Activated T-cell treated with anti-CD3 and anti-CD28 coated beads for 4 hours (primary cell): ENCODE measurements around the gene NACC2.

ENCODE experiments used
- DNase-seq: peaks from one replicate; pipeline ENCODE4 v3.0.0-alpha.2; 2020

Gene NACC2, protein sequence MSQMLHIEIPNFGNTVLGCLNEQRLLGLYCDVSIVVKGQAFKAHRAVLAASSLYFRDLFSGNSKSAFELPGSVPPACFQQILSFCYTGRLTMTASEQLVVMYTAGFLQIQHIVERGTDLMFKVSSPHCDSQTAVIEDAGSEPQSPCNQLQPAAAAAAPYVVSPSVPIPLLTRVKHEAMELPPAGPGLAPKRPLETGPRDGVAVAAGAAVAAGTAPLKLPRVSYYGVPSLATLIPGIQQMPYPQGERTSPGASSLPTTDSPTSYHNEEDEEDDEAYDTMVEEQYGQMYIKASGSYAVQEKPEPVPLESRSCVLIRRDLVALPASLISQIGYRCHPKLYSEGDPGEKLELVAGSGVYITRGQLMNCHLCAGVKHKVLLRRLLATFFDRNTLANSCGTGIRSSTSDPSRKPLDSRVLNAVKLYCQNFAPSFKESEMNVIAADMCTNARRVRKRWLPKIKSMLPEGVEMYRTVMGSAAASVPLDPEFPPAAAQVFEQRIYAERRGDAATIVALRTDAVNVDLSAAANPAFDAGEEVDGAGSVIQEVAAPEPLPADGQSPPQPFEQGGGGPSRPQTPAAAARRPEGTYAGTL

GRCh38 chr9:136095070-136096058, at the start of gene NACC2:
NACC2 (minus strand) TSS chr9:136095289; CDS start chr9:136050521, 44,768 bp downstream.
- no peak for DNase-seq

DNA sequence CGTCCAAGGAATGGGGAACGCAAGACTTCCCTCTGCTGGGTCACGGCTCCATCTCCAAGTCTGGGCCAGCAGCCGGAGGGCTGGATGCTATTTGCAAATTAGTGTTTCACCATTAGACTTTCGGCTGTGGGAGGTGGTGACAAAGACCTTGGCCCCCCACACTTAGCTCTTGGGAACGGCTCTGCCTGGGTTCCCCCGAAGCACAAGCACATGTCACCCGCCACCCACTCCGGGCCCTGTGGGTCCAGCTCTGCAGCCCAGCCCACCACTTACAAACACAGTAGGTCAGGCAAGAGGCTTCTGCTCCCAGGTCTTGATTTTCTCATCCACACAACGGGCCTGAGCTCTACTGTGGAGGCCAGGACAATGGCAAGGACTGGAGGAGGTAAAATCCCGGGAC, 49.4 kb upstream of the NACC2 start:
- DNase-seq = no peak

GRCh38 chr9:136143215-136144001, 48.3 kb upstream of the NACC2 start:
- no peak for DNase-seq

- DNase-seq = no peak
Measured at GRCh38 chr9:136142859-136143214, 47.7 kb upstream of the NACC2 start.

DNA sequence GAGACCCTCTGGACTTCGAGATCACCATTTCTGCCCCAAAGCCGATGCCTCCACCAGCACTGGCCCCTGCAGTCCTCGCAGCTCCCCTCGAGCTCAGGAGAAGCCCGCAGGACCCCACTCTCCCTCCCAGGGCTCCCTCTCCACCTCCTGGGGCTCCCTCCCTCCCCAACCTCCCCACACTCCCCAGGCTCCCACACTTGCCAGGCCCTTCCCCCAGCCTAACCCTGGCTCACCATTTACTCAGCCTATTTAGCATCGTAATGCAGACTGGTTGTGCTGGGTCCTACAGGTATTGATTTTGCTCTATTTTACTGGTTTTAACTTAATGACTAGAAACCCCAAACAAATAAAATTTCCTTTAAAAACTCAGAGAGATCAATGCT, 47.3 kb upstream of the NACC2 start:
- no peak for DNase-seq

- no peak for DNase-seq
Measured at GRCh38 chr9:136141682-136142413, 46.8 kb upstream of the NACC2 start.

DNA sequence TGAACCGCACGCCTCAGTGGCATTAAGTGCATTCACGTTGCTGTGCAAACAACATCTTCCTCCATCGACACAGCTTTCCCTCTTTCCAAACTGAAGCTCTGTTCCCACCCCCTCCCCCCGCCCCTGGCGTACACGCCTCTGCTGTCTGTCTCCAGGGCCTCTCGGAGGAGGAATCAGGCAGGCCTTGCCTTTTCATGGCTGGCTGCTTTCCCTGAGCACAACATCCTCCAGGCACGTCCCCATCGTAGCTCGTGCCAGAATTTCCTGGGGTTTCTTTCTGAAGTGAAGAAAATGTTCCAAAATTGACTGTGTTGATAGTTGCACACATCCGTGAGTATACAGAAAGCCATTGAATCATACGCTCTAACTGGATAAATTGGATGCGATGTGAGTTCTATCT, 45.9 kb upstream of the NACC2 start:
- DNase-seq = no peak

GRCh38 chr9:136140046-136140445, 45.0 kb upstream of the NACC2 start:
- no peak for DNase-seq

DNA sequence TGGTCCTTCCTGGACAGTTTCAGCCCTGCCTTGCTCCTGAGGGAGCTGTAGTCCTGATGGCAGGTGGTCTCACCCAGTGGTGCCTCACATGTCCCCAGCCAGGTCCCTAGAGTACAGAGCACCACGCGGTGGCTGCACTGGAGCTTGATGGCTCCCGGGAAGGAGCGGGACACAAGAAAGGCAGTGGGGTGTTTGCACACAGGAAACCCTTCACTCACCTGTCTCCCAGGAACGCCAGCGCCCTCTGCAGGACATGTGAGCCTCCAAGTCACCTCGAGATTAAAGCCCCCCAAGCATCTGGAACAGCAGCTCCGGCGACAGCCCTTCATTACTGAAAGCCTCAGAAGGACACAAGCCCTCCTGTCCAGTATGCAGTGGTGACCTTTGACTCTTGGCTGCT, 43.5 kb upstream of the NACC2 start:
- no peak for DNase-seq

- DNase-seq = no peak
Measured at GRCh38 chr9:136137321-136138265, 42.5 kb upstream of the NACC2 start.

DNA sequence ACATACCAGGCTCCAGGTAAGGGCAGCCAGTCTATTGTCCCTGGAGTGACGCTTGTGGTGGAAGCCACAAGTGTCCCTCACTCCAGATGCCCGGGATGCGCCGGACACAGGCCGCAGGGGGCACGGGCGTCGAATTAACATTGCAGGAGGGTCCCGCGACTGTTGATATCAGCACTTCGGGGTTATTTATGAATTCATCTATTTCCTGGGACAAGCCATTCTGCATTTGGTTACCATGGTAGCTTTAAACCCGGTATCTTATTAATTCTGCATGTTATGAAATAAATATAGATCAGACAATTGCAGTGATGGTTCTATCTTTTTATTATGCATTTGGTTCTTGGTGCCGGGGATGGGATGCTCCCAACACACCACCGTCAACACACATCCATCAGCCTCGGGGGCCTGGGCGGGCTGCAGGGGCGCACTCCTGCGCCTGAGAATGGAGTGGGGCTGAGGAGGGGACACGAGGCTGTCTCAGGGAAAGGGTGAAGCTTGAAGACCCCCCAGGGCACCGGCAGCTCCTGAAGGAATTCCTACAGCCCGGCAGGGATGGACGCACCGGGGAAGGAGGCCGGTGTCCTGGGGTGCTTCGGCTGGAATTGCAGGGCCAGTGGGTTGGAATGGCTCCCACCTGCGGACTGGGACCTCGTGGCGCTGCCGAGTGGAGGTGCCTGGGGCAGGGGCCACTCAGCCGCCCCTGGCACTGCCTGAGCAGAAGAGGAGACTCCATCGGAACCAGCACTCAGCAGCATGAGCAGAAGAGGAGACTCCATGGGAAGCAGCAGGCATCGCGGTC, 41.2 kb upstream of the NACC2 start:
- no peak for DNase-seq

DNA sequence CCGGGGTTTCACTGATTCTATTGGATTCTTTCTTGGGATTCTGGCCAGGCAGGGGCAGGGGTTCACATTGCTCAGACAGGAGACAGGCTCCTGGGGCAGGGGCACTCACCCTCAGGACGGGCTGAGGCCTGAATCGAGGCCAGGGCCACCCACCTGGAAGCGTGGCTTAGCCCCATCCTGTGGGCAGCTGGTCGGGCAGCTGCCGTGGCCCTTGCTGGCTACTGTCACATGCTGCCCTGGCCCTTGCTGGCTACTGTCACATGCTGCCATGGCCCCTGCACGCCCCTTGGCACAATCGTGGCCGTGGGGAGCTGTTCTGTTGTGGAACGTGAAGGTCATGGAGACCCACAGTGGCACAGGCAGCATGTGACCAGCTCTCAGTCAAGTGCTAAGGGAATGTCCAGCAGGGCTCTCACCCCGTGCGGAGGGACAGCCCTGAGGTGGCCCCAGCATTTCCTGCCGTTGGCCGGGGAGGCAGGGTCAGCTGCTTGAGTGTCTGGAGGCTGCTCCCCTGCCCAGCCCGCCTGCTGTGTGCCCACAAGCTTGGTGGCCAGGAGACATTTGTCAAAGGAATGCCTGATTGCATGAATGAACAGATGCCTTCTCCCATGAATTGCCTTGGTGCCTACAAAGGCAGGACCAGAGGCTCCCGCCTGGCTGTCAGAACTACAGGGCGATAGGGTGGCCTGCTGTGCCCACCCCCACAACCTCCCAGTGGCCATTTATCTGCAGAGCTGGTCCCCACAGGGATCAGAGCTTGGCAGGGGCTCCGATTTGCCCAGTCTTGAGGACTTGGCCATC, 40.4 kb upstream of the NACC2 start:
- no peak for DNase-seq

GRCh38 chr9:136133959-136134484, 38.9 kb upstream of the NACC2 start:
- no peak for DNase-seq

DNA sequence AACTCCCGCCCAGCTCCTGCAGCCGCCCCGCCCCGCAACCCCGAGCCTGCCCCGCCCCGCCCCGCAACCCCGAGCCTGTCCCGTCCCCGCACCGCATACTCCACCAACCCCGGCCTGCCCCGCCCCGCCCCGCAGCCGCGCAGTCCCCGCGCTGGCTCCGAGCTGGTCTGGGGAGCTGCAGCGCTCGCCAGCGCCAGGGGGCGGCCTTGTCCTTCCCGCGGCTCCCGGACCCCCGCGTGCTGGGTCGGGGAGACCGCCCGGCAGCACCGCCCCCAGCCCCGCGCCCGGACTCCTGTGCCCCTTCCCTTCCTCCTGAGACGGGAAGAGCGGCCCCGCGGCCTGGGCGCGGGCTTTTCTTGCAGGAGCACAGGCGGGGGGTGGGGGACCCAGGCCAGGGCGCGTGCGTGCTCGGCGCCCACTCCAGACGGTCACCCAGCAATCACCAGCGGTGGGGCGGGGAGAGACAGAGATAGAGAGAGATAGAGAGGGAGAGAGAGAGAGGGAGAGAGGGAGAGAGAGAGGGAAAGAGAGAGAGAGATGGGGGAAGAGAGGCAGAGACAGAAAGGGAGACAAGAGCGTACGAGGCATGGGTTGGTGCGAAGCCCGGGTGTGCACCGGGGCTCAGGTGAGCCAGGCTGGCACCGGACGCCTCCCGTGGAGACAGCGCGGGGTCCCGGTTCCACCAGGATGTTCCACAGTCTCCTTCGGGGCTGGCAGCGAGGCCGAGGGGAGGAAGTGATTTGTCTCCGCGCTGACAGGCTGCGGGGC, 38.3 kb upstream of the NACC2 start:
- DNase-seq = no peak

DNA sequence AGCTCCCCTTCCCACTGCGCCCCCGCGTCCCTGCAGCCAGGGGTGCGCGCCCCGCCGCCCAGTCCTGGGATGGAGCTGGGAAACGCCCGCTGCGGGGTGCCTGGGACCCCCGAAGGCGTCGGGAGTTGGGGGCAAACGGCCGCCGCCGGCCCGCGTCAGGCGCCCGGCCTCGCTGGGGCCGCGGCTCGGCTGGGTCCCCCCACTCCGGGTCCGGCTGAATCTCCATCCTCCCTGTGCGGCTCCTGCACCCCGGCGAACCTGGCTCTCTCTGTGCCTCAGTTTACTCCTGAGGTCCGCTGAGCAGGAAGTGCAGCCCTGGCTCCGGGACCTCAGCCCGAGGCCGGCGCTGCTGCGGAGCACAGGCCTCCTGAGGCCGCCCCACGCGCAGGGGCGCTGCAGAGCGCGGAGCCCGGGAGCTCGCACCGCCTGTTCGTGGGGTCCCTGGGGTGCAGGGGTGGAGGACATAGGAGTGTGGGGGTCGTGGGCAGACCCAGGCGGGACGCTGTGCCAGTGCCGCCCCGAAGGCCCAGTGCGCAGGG, 37.5 kb upstream of the NACC2 start:
- no peak for DNase-seq

DNA sequence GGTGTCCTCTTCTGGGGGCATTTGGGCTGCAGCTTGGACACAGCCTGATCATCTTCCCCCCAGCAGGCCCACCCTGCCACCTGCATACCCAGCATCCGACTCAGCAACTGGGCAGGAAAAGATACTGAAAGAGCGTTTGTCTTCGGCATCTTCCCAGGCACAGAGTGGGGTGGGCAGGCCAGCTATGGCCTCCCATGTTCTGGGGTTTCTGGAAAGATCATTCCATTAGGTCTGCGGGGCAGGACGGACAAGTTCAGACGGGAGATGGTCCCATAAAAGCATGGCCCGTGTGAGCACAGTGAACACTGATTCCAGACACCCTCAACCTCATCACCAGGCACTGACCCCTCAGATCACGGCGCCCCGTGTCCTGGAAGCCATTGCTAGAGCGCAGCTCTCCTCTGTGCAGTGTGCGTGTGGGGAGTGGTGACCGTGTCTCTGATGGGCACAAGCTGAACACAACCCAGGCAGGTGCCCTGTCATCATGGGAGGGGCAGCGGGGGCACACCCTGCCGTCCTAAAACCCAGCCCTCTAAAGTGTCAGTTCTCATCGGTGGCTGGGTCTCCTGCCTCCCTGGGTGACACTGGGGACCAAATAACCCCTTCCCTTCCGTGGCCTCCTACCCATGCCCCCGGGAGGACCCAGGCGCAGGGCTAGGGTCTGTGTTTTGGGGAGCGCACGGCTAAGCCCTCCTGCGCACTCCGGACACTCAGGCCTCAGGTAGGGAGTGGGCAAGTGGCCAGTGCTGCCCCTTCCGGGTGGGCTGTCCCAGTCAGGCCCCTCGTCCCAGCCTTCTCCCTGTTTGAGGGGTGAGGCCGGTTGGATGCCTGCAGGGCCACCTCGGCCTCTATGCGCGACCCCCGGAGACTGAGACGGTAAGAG, 36.8 kb upstream of the NACC2 start:
- no peak for DNase-seq

DNA sequence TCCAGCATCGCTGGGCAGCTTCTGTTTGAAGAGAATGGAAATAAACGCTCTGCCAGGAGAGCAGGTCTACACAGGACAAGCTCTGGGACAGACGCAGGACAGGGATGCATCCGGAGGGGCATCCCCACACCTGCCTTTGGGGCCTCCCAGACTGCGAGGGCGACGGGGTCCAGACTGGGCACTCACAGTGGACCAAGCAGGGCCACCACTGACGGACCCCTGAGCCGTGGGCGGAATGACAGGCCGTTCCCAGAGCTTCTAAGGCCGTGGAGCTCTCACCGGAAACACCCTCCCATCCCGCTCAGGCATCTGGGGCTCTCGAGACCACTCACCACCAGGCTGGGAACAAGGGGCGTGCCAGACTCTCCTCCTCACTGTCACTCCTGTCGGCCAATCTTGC, 34.1 kb upstream of the NACC2 start:
- no peak for DNase-seq
